ENCODE data around the gene BIN1. TPM values are rescaled to one million over a fixed set of nuclear protein-coding genes. Genes with fewer than 3 reads are reported as not detected.

The BIN1 gene
- total RNA-seq, 1 donor from 2014 or later = 99.0 TPM

GRCh38 chr2:127057371-127058245 is 49.3 kb downstream of the BIN1 start:
- DNase-seq (ENCODE audit: low read depth) = no peak
- no peak for TF ChIP-seq CTCF (conservative IDR thresholded peaks at IDR 0.05; ENCODE audit: low read depth, low read length)
- H3K4me3 ChIP-seq (ENCODE audit: low read depth, low read length) = no peak overlapping the region

- H3K4me3 ChIP-seq (ENCODE audit: low read depth, low read length) = no peak overlapping the region
- DNase-seq (ENCODE audit: low read depth) = no peak
- no peak for TF ChIP-seq CTCF (conservative IDR thresholded peaks at IDR 0.05; ENCODE audit: low read depth, low read length)
These were observed 50.2 kb downstream of the BIN1 start for GRCh38 chr2:127056631-127057370.

GRCh38 chr2:127056086-127056485 is 50.9 kb downstream of the BIN1 start:
- TF ChIP-seq CTCF (conservative IDR thresholded peaks at IDR 0.05; ENCODE audit: low read depth, low read length) = no peak
- no peak overlapping the region for H3K4me3 ChIP-seq (ENCODE audit: low read depth, low read length)
- DNase-seq (ENCODE audit: low read depth) = no peak

GRCh38 chr2:127055786-127056076 is 51.2 kb downstream of the BIN1 start:
- TF ChIP-seq CTCF (conservative IDR thresholded peaks at IDR 0.05; ENCODE audit: low read depth, low read length) = no peak
- no peak overlapping the region for H3K4me3 ChIP-seq (ENCODE audit: low read depth, low read length)
- no peak for DNase-seq (ENCODE audit: low read depth)

GRCh38 chr2:127054996-127055785 is 51.8 kb downstream of the BIN1 start:
- no peak for DNase-seq (ENCODE audit: low read depth)
- no peak overlapping the region for H3K4me3 ChIP-seq (ENCODE audit: low read depth, low read length)
- TF ChIP-seq CTCF (conservative IDR thresholded peaks at IDR 0.05; ENCODE audit: low read depth, low read length) = no peak

GRCh38 chr2:127054604-127054930 is 52.4 kb downstream of the BIN1 start:
- no peak for DNase-seq (ENCODE audit: low read depth)
- H3K4me3 ChIP-seq (ENCODE audit: low read depth, low read length) = no peak overlapping the region
- no peak for TF ChIP-seq CTCF (conservative IDR thresholded peaks at IDR 0.05; ENCODE audit: low read depth, low read length)
